ENCODE results near the gene MGMT. TPM values are rescaled to one million over a fixed set of nuclear protein-coding genes. Genes with fewer than 3 reads are reported as not detected.

MGMT gene
- polyA plus RNA-seq, 1 donor from 2014 or later, result 0.94 TPM

DNA sequence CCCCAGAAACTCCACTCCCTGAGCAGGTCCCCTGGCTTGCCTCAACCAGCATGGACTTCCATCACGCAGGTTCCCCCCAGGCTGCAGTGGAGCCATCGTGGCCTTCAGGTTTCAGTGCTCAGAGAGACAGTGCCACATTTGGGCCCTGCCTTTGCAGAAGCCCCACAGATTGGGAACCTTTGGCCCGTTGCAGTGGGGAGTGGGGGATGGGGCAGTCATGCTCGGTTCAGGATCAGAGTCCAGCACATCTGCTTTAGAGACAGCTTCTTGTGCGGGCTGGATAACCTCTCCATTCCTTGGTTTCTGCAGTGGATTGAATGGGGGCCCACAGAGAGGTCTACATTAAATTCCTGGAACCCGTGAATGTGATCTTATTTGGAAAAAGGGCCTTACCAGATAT, 313.2 kb downstream of the MGMT start:
- no peaks in the 10 kb centered on the region for H3K9me2 ChIP-seq (ENCODE audit: insufficient read depth, low read length)

DNA sequence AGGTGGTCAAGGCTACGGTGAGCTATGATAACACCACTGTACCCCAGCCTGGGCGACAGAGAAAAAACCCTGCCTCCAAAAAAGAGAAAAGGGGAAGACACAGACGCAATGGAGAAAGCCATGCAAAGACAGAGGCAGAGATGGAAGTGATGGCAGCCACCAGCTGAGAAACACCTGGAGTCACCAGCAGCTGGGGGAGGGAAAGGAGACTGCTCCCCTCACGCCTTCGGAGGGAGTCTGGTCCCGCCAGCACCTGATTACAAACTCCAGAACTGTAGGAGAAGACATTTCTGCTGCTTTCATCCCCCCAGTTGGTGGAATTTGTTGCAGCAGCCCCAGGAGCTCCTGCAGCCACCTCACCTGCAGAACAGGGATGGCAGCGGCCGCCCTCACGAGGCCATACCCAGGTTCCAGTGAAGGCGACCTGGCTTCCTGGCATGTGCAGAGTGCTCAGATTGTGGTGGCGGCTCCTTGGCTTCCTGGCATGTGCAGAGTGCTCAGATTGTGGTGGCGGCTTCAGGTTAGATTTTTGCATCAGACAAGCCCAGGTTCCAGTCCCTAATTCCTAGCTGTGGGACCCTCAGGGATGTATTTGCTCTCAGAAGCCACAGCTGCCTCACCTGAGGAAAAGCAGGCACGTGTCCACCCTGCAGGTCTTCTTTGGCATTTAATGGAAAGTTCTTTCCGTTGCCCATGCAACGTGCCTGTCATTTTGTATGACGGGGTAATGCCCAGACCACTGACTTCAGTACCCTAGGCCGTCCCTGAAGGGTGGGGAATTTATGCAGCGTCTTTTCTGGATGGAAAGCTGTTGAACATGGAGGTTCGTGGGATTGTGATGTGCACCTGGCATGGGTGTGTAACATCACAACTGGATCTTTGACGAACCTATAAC, 314.1 kb downstream of the MGMT start:
- H4K20me1 ChIP-seq (ENCODE audit: insufficient read depth), result no peaks in the 10 kb centered on the region
- no peak overlapping the region for H3K27ac ChIP-seq (ENCODE audit: low read length)
- H3K27me3 ChIP-seq (ENCODE audit: insufficient read depth, low read depth, low read length), result no peaks in the 10 kb centered on the region

More for the DNA sequence above, 313.2 kb downstream of the MGMT start:
- Histone ChIP-seq H3K4me3 (ENCODE audit: low read length) (no peak overlapping the region), H3K9me3 (ENCODE audit: low read length) (no peaks in the 10 kb centered on the region), H2AFZ (ENCODE audit: low read depth, low read length) (no peak overlapping the region), H3K27ac (ENCODE audit: low read length) (no peak overlapping the region), H3K9ac (ENCODE audit: low read length) (no peak overlapping the region), H3K36me3 (ENCODE audit: insufficient read depth, low read length) (no peaks in the 10 kb centered on the region), H3K79me2 (replicated peaks; ENCODE audit: insufficient read depth, low read length) (no peaks in the 10 kb centered on the region), H3K4me2 (ENCODE audit: low read length) (no peak overlapping the region), H3K27me3 (ENCODE audit: insufficient read depth, low read depth, low read length) (no peaks in the 10 kb centered on the region), H3F3A (ENCODE audit: insufficient read depth, low read length, poor library complexity, severe bottlenecking) (no peaks in the 10 kb centered on the region), H4K20me1 (ENCODE audit: insufficient read depth) (no peaks in the 10 kb centered on the region)
- TF ChIP-seq, protein P1, sequence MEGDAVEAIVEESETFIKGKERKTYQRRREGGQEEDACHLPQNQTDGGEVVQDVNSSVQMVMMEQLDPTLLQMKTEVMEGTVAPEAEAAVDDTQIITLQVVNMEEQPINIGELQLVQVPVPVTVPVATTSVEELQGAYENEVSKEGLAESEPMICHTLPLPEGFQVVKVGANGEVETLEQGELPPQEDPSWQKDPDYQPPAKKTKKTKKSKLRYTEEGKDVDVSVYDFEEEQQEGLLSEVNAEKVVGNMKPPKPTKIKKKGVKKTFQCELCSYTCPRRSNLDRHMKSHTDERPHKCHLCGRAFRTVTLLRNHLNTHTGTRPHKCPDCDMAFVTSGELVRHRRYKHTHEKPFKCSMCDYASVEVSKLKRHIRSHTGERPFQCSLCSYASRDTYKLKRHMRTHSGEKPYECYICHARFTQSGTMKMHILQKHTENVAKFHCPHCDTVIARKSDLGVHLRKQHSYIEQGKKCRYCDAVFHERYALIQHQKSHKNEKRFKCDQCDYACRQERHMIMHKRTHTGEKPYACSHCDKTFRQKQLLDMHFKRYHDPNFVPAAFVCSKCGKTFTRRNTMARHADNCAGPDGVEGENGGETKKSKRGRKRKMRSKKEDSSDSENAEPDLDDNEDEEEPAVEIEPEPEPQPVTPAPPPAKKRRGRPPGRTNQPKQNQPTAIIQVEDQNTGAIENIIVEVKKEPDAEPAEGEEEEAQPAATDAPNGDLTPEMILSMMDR (IDR thresholded peaks at IDR 0.05; ENCODE audit: poor library complexity, severe bottlenecking), result no peak
- TF ChIP-seq EP300 (conservative IDR thresholded peaks at IDR 0.05; ENCODE audit: poor library complexity, severe bottlenecking) (no peak), SMC3 (conservative IDR thresholded peaks at IDR 0.05; ENCODE audit: poor library complexity) (no peak), EZH2 (IDR thresholded peaks at IDR 0.05; ENCODE audit: borderline replicate concordance, insufficient read depth, low read length, poor library complexity, severe bottlenecking) (no peak), POLR2AphosphoS5 (IDR thresholded peaks at IDR 0.05) (no peak), TAF1 (IDR thresholded peaks at IDR 0.05; ENCODE audit: low read depth) (no peak), MXI1 (conservative IDR thresholded peaks at IDR 0.05; ENCODE audit: poor library complexity, severe bottlenecking) (no peak), RAD21 (conservative IDR thresholded peaks at IDR 0.05) (no peak)
- TF ChIP-seq, protein P2, sequence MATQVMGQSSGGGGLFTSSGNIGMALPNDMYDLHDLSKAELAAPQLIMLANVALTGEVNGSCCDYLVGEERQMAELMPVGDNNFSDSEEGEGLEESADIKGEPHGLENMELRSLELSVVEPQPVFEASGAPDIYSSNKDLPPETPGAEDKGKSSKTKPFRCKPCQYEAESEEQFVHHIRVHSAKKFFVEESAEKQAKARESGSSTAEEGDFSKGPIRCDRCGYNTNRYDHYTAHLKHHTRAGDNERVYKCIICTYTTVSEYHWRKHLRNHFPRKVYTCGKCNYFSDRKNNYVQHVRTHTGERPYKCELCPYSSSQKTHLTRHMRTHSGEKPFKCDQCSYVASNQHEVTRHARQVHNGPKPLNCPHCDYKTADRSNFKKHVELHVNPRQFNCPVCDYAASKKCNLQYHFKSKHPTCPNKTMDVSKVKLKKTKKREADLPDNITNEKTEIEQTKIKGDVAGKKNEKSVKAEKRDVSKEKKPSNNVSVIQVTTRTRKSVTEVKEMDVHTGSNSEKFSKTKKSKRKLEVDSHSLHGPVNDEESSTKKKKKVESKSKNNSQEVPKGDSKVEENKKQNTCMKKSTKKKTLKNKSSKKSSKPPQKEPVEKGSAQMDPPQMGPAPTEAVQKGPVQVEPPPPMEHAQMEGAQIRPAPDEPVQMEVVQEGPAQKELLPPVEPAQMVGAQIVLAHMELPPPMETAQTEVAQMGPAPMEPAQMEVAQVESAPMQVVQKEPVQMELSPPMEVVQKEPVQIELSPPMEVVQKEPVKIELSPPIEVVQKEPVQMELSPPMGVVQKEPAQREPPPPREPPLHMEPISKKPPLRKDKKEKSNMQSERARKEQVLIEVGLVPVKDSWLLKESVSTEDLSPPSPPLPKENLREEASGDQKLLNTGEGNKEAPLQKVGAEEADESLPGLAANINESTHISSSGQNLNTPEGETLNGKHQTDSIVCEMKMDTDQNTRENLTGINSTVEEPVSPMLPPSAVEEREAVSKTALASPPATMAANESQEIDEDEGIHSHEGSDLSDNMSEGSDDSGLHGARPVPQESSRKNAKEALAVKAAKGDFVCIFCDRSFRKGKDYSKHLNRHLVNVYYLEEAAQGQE (IDR thresholded peaks at IDR 0.05; ENCODE audit: borderline replicate concordance), result no peak

More for the DNA sequence above, 314.1 kb downstream of the MGMT start:
- TF ChIP-seq EP300 (conservative IDR thresholded peaks at IDR 0.05; ENCODE audit: poor library complexity, severe bottlenecking) (no peak), MXI1 (conservative IDR thresholded peaks at IDR 0.05; ENCODE audit: poor library complexity, severe bottlenecking) (no peak), EZH2 (IDR thresholded peaks at IDR 0.05; ENCODE audit: borderline replicate concordance, insufficient read depth, low read length, poor library complexity, severe bottlenecking) (no peak), TAF1 (IDR thresholded peaks at IDR 0.05; ENCODE audit: low read depth) (no peak), POLR2AphosphoS5 (IDR thresholded peaks at IDR 0.05) (no peak), SMC3 (conservative IDR thresholded peaks at IDR 0.05; ENCODE audit: poor library complexity) (no peak), RAD21 (conservative IDR thresholded peaks at IDR 0.05) (no peak)
- TF ChIP-seq, protein P2 (IDR thresholded peaks at IDR 0.05; ENCODE audit: borderline replicate concordance), result no peak
- TF ChIP-seq, protein P1 (IDR thresholded peaks at IDR 0.05; ENCODE audit: poor library complexity, severe bottlenecking), result no peak
- no peak overlapping the region for H3K9ac ChIP-seq (ENCODE audit: low read length)
- H2AFZ ChIP-seq (ENCODE audit: low read depth, low read length), result no peak overlapping the region
- H3K4me2 ChIP-seq (ENCODE audit: low read length), result no peak overlapping the region
- no peaks in the 10 kb centered on the region for H3K79me2 ChIP-seq (replicated peaks; ENCODE audit: insufficient read depth, low read length)
- H3K9me3 ChIP-seq (ENCODE audit: low read length), result no peaks in the 10 kb centered on the region
- H3K9me2 ChIP-seq (ENCODE audit: insufficient read depth, low read length), result no peaks in the 10 kb centered on the region
- H3K4me3 ChIP-seq (ENCODE audit: low read length), result no peak overlapping the region
- H3K36me3 ChIP-seq (ENCODE audit: insufficient read depth, low read length), result no peaks in the 10 kb centered on the region
- no peaks in the 10 kb centered on the region for H3F3A ChIP-seq (ENCODE audit: insufficient read depth, low read length, poor library complexity, severe bottlenecking)

Data from neural cell (in vitro differentiated cells).